ENCODE measurements around the gene CD300LG. TPM values are rescaled to one million over a fixed set of nuclear protein-coding genes. Genes with fewer than 3 reads are reported as not detected.

The CD300LG gene
- total RNA-seq, 1 experiment from 2014 or later: not detected

- ChIA-PET CTCF (no interaction called here), POLR2A (no interaction called here)
- H3K9me3 ChIP-seq: no peaks in the 10 kb centered on the region
- intact Hi-C loops (cut with micrococcal nuclease; ENCODE audit: unreplicated experiment): no loop called here
- TF ChIP-seq, protein P1, sequence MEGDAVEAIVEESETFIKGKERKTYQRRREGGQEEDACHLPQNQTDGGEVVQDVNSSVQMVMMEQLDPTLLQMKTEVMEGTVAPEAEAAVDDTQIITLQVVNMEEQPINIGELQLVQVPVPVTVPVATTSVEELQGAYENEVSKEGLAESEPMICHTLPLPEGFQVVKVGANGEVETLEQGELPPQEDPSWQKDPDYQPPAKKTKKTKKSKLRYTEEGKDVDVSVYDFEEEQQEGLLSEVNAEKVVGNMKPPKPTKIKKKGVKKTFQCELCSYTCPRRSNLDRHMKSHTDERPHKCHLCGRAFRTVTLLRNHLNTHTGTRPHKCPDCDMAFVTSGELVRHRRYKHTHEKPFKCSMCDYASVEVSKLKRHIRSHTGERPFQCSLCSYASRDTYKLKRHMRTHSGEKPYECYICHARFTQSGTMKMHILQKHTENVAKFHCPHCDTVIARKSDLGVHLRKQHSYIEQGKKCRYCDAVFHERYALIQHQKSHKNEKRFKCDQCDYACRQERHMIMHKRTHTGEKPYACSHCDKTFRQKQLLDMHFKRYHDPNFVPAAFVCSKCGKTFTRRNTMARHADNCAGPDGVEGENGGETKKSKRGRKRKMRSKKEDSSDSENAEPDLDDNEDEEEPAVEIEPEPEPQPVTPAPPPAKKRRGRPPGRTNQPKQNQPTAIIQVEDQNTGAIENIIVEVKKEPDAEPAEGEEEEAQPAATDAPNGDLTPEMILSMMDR (IDR thresholded peaks at IDR 0.05; ENCODE audit: insufficient read depth in 1 of 2, low read depth in 1 of 2, low read length in 1 of 2, severe bottlenecking in 1 of 2, unreplicated experiment in 1 of 2): no peak
- BruUV-seq (replicated peaks): no TSS peak
- H3K27me3 Mint-ChIP-seq (ENCODE audit: insufficient read depth, unreplicated experiment): no peaks in the 10 kb centered on the region
- H3K27ac Mint-ChIP-seq (ENCODE audit: unreplicated experiment): no peak overlapping the region
- no peaks in the 10 kb centered on the region for H3K36me3 ChIP-seq (ENCODE audit: control insufficient read depth, insufficient read depth, low read length)
- no peak overlapping the region for H3K4me3 Mint-ChIP-seq (ENCODE audit: unreplicated experiment)
- DNase-seq: no peak
- H3K36me3 Mint-ChIP-seq (ENCODE audit: insufficient read depth, unreplicated experiment): no peaks in the 10 kb centered on the region
- H3K4me1 ChIP-seq: no peaks in the 10 kb centered on the region
- no peaks in the 10 kb centered on the region for H3K4me1 Mint-ChIP-seq (ENCODE audit: low read depth, unreplicated experiment)
- no peaks in the 10 kb centered on the region for H3K9me3 Mint-ChIP-seq (ENCODE audit: unreplicated experiment)
- H3K27me3 ChIP-seq (replicated peaks; ENCODE audit: control insufficient read depth, insufficient read depth, low read length): no peaks in the 10 kb centered on the region
- H3K4me3 ChIP-seq (ENCODE audit: low read depth, low read length): no peak overlapping the region
Measured at GRCh38 chr17:43820759-43821158, 26.2 kb upstream of the CD300LG start.

DNA sequence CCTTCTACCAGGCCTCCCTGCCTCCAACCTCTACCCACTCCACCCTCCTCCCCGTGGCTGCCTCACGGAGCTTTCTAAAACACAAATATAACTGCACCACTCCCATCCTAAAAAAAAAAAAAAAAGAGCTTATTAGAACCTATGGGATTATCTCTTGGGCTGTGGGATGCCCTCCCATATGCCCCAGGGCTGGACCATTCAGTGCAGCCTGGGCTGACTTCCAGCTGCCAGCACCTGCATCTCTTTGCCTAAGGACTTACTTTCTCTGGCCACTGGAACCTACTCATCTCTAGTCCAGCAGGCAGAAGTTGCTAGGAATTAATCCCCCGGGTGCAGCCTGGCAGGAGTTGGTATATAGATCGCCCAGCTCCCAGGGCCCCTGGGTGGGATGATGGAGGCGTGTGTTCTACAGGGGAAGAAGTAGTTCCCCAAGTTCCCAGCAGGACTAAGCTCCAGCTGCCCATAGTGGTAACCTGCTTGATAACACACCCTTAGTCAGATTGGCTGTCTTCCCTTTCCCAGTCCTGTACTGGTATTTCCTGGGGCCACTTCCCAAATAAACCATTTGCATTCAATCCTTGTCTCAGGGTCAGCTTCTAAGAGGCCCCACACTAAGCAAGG is 24.3 kb upstream of the CD300LG start:
- H3K4me1 ChIP-seq: no peaks in the 10 kb centered on the region

DNA sequence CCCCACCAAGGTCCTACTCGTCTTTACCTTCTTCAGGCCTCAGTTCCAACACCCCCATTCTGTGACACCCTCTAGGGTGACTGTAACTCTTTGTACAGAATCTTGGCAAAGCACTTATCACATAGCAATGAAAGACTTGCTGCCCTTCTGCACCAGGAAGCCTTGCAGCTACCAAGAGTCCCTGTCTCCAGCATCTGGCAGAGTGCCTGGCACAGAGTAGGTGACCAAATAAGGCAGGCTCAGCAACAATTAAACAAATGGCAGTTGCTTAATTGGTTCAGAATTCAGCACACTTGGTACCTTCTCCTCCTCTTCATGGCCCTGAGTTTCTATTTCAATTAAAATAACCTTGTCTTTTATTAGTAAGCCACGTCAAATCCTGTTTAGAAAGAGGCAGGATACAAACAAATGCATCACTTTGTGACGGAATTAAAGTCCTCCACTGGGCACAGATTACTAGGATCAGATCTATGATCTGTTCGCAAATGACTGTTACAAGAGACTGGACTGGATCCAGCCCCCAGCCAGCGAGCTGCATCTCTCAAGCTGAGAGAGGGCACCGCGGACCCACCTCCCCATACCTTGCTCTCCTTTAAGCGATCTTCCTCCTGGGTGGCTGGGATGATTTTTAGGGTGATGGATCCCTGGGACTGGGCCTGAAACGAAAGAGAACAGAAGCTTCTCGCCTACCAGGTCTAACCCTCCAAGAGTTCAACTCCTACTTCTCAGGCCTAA is 23.5 kb upstream of the CD300LG start:
- no peaks in the 10 kb centered on the region for H3K4me1 Mint-ChIP-seq (ENCODE audit: low read depth, unreplicated experiment)
- H3K36me3 Mint-ChIP-seq (ENCODE audit: insufficient read depth, unreplicated experiment): no peaks in the 10 kb centered on the region
- H3K36me3 ChIP-seq (ENCODE audit: control insufficient read depth, insufficient read depth, low read length): no peaks in the 10 kb centered on the region
- POLR2A ChIA-PET: no interaction called here
- no peaks in the 10 kb centered on the region for H3K27me3 Mint-ChIP-seq (ENCODE audit: insufficient read depth, unreplicated experiment)
- H3K9me3 ChIP-seq: no peaks in the 10 kb centered on the region
- no peak for DNase-seq
- no peaks in the 10 kb centered on the region for H3K4me1 ChIP-seq
- TF ChIP-seq, protein P1 (IDR thresholded peaks at IDR 0.05; ENCODE audit: insufficient read depth in 1 of 2, low read depth in 1 of 2, low read length in 1 of 2, severe bottlenecking in 1 of 2, unreplicated experiment in 1 of 2): no peak
- BruUV-seq (replicated peaks): no TSS peak
- intact Hi-C loops (cut with micrococcal nuclease; ENCODE audit: unreplicated experiment): no loop called here
- H3K27ac Mint-ChIP-seq (ENCODE audit: unreplicated experiment): no peak overlapping the region
- no peaks in the 10 kb centered on the region for H3K27me3 ChIP-seq (replicated peaks; ENCODE audit: control insufficient read depth, insufficient read depth, low read length)
- no peak overlapping the region for H3K4me3 ChIP-seq (ENCODE audit: low read depth, low read length)
- no peak overlapping the region for H3K4me3 Mint-ChIP-seq (ENCODE audit: unreplicated experiment)
- H3K9me3 Mint-ChIP-seq (ENCODE audit: unreplicated experiment): no peaks in the 10 kb centered on the region
- CTCF ChIA-PET: no interaction called here

More for the DNA sequence above, 24.3 kb upstream of the CD300LG start:
- Mint-ChIP-seq H3K9me3 (ENCODE audit: unreplicated experiment) (no peaks in the 10 kb centered on the region), H3K4me1 (ENCODE audit: low read depth, unreplicated experiment) (no peaks in the 10 kb centered on the region), H3K27me3 (ENCODE audit: insufficient read depth, unreplicated experiment) (no peaks in the 10 kb centered on the region), H3K36me3 (ENCODE audit: insufficient read depth, unreplicated experiment) (no peaks in the 10 kb centered on the region), H3K4me3 (ENCODE audit: unreplicated experiment) (no peak overlapping the region), H3K27ac (ENCODE audit: unreplicated experiment) (no peak overlapping the region)
- intact Hi-C loops (cut with micrococcal nuclease; ENCODE audit: unreplicated experiment): no loop called here
- no peak for DNase-seq
- Histone ChIP-seq H3K36me3 (ENCODE audit: control insufficient read depth, insufficient read depth, low read length) (no peaks in the 10 kb centered on the region), H3K9me3 (no peaks in the 10 kb centered on the region), H3K4me3 (ENCODE audit: low read depth, low read length) (no peak overlapping the region), H3K27me3 (replicated peaks; ENCODE audit: control insufficient read depth, insufficient read depth, low read length) (no peaks in the 10 kb centered on the region)
- ChIA-PET CTCF (no interaction called here), POLR2A (no interaction called here)
- TF ChIP-seq, protein P1 (IDR thresholded peaks at IDR 0.05; ENCODE audit: insufficient read depth in 1 of 2, low read depth in 1 of 2, low read length in 1 of 2, severe bottlenecking in 1 of 2, unreplicated experiment in 1 of 2): no peak
- no TSS peak for BruUV-seq (replicated peaks)

Data from Caco-2 (cell line).